GM18870 (cell line): ENCODE results near the gene TREML4.

Source experiments
- ATAC-seq: cut with Tn5 transposase; IDR thresholded peaks from one replicate; pipeline ENCODE4 v1.9.1; 2021; ENCODE audit warnings: moderate library complexity; ENCODE audit not compliant: unreplicated experiment

The TREML4 gene

DNA sequence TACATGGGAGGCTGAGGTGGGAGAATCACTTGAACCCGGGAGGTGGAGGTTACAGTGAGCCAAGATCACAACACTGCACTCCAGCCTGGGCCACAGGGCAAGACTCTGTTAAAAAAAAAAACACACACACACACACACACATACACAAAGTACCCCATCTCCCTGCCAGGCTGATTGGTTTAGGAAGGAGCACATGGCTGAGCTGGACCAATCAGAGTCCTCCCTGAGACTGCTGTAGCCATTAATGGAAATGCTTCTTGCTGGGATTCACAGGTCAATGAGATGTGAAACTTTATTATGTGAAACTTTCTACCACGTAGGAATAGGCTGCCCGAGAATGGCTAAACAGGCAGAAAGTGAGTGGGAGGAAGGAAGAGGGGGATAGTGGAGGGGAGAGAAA, 55.5 kb downstream of the TREML4 start:
- no peak for ATAC-seq

DNA sequence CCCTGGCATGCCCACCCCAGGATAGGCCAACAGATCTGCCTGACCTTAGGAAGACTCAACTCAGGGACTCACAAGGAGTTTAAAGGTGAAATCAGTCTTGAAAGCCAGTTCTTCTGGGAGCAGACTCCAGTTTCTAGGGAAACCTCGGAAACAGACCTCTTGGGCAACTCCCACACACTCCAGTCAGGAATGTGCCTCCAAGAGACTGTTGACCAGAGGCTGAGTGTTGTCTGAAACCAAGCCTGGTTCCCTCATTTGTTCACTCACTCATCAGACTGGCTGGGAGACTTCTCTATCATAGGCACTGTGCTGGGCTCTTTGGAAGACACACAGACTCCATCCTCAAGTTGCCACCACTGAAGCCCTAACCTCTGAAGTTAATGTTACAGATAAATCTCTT, 56.6 kb downstream of the TREML4 start:
- no peak for ATAC-seq

DNA sequence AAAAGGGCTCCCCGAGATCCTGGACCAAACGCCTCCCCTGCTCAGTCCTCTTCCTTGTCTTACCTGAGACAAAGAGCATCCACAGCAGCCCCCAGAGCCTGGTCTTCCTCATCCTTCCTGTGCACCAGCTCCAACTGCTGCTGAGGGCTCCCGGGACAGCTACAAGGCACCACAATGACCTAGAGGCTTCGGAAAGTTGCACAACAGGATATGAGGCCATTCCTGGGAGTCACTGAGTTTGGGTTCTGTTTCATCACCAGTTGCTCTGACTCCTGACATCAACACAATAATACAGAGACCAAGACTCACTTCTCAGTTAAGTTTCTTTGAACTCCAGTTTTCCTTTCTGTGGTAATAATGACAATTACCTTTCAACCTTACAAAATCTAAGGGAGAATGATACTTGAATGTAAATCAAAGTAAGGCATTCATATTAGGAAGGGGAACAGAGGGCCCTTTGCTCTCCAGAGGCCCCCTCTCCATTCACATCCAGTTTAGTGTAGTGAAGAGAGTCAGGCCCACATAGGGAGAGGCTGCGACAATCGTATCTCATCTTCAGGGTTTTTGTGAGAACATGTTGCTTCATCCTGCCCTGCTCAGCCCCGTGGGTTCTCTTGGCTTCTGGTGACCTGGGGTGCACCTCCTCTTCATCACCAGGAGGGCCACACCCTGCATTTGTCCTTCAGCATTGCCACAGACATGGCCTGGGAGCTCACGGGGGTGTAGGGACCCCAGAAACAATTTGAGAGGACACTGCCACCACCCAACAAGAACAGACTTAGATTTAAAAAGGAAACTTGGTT, 58.6 kb downstream of the TREML4 start, which contains the start of gene TREM1:
TREM1 (minus strand) TSS at position 139 of the 803 bp plus-strand sequence; CDS start at position 112, 27 bp downstream.
- ATAC-seq = no peak

DNA sequence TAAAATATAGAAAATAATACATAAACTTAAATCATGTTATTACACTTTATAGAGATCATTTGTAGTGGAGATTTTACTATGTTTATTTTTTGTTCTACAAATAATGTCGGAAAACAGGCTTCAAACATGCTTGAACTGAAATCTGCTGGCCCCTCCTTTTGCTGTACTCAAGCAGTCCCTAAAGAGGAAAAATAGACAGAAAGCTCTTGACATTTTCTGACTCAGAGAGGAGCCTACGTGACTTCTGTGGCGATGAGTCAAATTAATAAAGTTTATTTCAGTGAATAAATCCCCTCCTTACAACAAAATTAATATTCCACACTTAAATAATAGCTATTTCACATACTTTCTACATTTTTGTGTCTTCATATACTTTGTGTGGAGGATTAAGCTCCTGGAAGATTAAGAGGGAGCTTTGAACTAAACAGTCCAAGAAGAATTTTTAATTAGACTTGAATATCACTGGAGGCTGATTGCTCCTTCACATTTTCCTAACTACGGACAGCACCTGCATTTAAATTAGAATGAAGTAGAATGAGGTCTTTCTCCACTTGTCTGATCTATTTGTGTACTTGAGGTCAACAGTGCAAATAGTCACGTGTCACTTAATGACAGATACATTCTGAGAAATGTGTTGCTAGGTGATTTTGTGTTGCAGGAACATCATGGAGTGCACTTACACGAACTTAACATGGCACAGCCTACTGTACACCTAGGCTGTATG, 60.0 kb downstream of the TREML4 start:
- no peak for ATAC-seq
